Measurements from ENCODE around the gene IKZF5.
A peak's percentile ranks its signal among the peaks of the same experiment; 100 is the strongest.

IKZF5 gene

DNA sequence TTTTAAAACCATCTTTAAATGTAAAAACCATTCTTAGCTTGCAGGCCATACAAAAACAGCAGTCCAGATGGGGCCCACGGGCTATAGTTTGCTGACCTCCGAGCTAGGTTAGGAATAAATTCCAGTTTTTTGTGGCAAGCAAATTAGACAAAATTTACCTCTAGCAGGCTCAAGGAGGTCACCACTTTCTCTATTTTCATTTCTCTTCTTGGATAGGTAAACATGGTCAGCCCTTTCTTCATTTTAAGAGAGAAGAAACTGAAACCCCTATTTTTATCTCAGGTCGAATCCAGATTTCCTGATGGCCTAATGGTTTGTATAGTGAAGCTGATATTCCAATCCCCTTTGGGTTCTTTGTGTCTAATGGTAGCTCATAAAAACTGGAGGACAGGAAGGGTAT lies 10.7 kb downstream of the IKZF5 start:
- no peak overlapping the region for H3K4me2 ChIP-seq
- no peak overlapping the region for H3K27ac ChIP-seq
- peaks cover 6 to 66% (median 39%) of the 10 kb centered on the region in 11 experiments; a peak in 17 of 22 replicates for H4K20me1 ChIP-seq
- no peaks in the 10 kb centered on the region for H3K27me3 ChIP-seq
- no peak overlapping the region for H3K4me3 ChIP-seq
- peaks cover 49 to 87% (median 64%) of the 10 kb centered on the region in 11 experiments for H3K36me3 ChIP-seq
- H3K9ac ChIP-seq, result no peak overlapping the region
- no peaks in the 10 kb centered on the region for H3K9me3 ChIP-seq (replicated peaks in 1 of 11)
- H3K4me1 ChIP-seq, result peaks cover 0 to 19% (median 13%) of the 10 kb centered on the region in 10 experiments; a peak in 16 of 20 replicates
- no peak for TF ChIP-seq Cebpa-rat (IDR thresholded peaks at IDR 0.05)

GRCh38 chr10:122995936-122996335 lies 12.7 kb downstream of the IKZF5 start:
- Histone ChIP-seq H3K4me3 (no peak overlapping the region), H3K9ac (no peak overlapping the region), H4K20me1 (peaks cover 1 to 57% (median 29%) of the 10 kb centered on the region in 11 experiments; a peak in 17 of 22 replicates), H3K4me1 (peaks cover 0 to 32% (median 18%) of the 10 kb centered on the region in 10 experiments; a peak in 17 of 20 replicates), H3K4me2 (no peak overlapping the region), H3K9me3 (replicated peaks in 1 of 11) (no peaks in the 10 kb centered on the region), H3K27ac (no peak overlapping the region), H3K36me3 (peaks cover 46 to 84% (median 73%) of the 10 kb centered on the region in 11 experiments), H3K27me3 (no peaks in the 10 kb centered on the region)
- no peak for TF ChIP-seq Cebpa-rat (IDR thresholded peaks at IDR 0.05)

DNA sequence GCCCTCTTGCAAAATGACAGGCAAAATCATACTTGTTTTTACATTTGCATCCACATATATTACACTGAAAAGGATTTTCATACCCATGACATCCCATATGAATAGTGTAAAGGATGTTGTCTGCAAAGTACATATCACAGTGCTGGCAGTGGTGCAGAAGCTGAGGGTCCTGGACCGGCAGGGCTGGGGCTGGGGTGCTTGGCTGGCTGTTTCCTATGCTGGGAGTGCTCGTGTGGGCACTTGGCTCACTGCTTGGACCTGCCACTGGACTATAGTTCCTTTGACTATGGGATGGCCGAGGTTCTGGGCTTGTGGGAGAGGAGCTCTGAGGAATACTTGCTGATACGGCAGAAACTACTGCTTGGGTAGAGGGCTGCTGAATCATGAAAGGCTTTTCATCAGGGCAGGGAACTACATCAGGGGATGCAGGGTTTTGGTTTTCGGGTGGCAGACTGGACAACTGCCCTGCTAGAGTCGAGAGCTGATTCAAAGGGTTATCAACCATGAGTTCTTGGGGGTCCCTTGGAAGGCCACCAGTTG lies 14.7 kb downstream of the IKZF5 start:
- no peak overlapping the region for H3K4me2 ChIP-seq
- H3K4me3 ChIP-seq, result no peak overlapping the region
- no peaks in the 10 kb centered on the region for H3K27me3 ChIP-seq
- H3K9me3 ChIP-seq (replicated peaks in 1 of 11), result no peaks in the 10 kb centered on the region
- no peak overlapping the region for H3K27ac ChIP-seq
- no peak for TF ChIP-seq Cebpa-rat (IDR thresholded peaks at IDR 0.05)
- H3K4me1 ChIP-seq, result peaks cover 0 to 15% (median 3%) of the 10 kb centered on the region in 10 experiments; a peak in 10 of 20 replicates
- no peak overlapping the region for H3K9ac ChIP-seq
- H4K20me1 ChIP-seq, result peaks cover 0 to 39% (median 12%) of the 10 kb centered on the region in 11 experiments; a peak in 13 of 22 replicates
- H3K36me3 ChIP-seq, result peaks cover 51 to 91% (median 74%) of the 10 kb centered on the region in 11 experiments

- H3K27ac ChIP-seq, result no peak overlapping the region
- H3K9ac ChIP-seq, result no peak overlapping the region
- H3K36me3 ChIP-seq, result peaks cover 37 to 91% (median 73%) of the 10 kb centered on the region in 11 experiments
- no peak overlapping the region for H3K4me3 ChIP-seq
- no peaks in the 10 kb centered on the region for H3K9me3 ChIP-seq (replicated peaks in 1 of 11)
- peaks cover 0 to 14% (median 2%) of the 10 kb centered on the region in 10 experiments; a peak in 10 of 20 replicates for H3K4me1 ChIP-seq
- no peaks in the 10 kb centered on the region for H3K27me3 ChIP-seq
- H3K4me2 ChIP-seq, result peak overlapping the region in 1 of 11 experiments; percentile 3; a peak in 1 of 22 replicates
- TF ChIP-seq Cebpa-rat (IDR thresholded peaks at IDR 0.05), result no peak
- H4K20me1 ChIP-seq, result peaks cover 0 to 21% (median 2%) of the 10 kb centered on the region in 11 experiments; a peak in 9 of 22 replicates
Measured at GRCh38 chr10:122992031-122992585, 16.5 kb downstream of the IKZF5 start.

GRCh38 chr10:122990278-122990677 lies 18.3 kb downstream of the IKZF5 start:
- H3K36me3 ChIP-seq, result peaks cover 31 to 91% (median 64%) of the 10 kb centered on the region in 11 experiments
- no peak overlapping the region for H3K27ac ChIP-seq
- peaks cover 0 to 9% (median 0%) of the 10 kb centered on the region in 11 experiments; a peak in 6 of 22 replicates for H4K20me1 ChIP-seq
- H3K4me1 ChIP-seq, result peaks cover 0 to 14% (median 2%) of the 10 kb centered on the region in 10 experiments; a peak in 10 of 20 replicates
- no peaks in the 10 kb centered on the region for H3K9me3 ChIP-seq (replicated peaks in 1 of 11)
- H3K9ac ChIP-seq, result no peak overlapping the region
- TF ChIP-seq Cebpa-rat (IDR thresholded peaks at IDR 0.05), result no peak
- H3K27me3 ChIP-seq, result no peaks in the 10 kb centered on the region
- no peak overlapping the region for H3K4me2 ChIP-seq
- H3K4me3 ChIP-seq, result no peak overlapping the region

GRCh38 chr10:122988501-122988900 lies 20.1 kb downstream of the IKZF5 start:
- no peak overlapping the region for H3K27ac ChIP-seq
- no peak overlapping the region for H3K4me3 ChIP-seq
- H3K4me1 ChIP-seq, result peaks cover 0 to 14% (median 2%) of the 10 kb centered on the region in 10 experiments; a peak in 10 of 20 replicates
- no peak overlapping the region for H3K4me2 ChIP-seq
- no peaks in the 10 kb centered on the region for H3K9me3 ChIP-seq (replicated peaks in 1 of 11)
- H3K9ac ChIP-seq, result no peak overlapping the region
- H3K36me3 ChIP-seq, result peaks cover 24 to 91% (median 63%) of the 10 kb centered on the region in 11 experiments; a peak in 21 of 22 replicates
- TF ChIP-seq Cebpa-rat (IDR thresholded peaks at IDR 0.05), result no peak
- H4K20me1 ChIP-seq, result no peaks in the 10 kb centered on the region
- no peaks in the 10 kb centered on the region for H3K27me3 ChIP-seq

DNA sequence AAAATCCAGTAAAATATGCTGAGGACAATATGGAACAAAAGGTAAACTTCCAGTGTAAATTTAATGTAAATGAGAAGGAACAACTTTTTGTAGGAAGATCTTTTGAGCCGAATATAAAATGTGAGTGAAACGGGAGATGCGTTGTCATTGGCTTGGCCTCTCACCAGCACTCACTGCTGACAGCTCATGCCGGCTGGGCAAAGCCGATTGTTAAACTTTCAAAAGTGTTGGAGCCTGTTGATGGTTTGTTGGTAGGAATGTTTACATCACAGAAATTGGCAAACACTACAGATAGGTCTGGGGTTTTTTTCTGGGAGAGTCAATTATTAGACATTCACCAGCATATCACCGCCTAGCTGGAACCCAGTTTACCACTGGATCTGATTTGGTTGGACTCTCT lies 22.3 kb downstream of the IKZF5 start:
- no peak for TF ChIP-seq Cebpa-rat (IDR thresholded peaks at IDR 0.05)
- Histone ChIP-seq H3K27me3 (no peaks in the 10 kb centered on the region), H3K4me3 (no peak overlapping the region)

DNA sequence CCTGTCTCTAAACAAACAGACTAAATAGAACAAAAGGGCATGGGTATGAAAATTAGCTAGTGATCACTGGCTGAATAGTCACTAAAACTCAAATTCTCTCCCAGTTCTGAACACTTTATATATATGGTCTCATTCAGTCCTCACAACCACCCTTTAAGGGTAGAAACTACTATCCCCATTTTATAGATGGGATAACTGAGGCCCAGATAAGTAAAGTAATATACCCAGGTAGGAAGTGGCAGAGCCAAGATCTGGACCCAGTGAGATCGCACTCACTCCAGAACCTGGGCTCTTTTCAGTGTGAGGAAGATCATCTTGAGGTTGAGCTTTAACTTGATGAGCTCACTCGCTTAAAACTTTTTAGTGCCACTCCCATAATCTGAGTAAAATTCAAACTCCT lies 23.9 kb downstream of the IKZF5 start:
- TF ChIP-seq Cebpa-rat (IDR thresholded peaks at IDR 0.05), result no peak

More for the DNA sequence above, 22.3 kb downstream of the IKZF5 start:
- Histone ChIP-seq H3K9ac (no peak overlapping the region), H3K27ac (no peak overlapping the region), H3K4me1 (peaks cover 5 to 11% (median 7%) of the 10 kb centered on the region in 10 experiments), H3K36me3 (peaks cover 10 to 75% (median 56%) of the 10 kb centered on the region in 11 experiments; a peak in 21 of 22 replicates), H3K9me3 (replicated peaks in 1 of 11) (no peaks in the 10 kb centered on the region), H4K20me1 (no peaks in the 10 kb centered on the region), H3K4me2 (no peak overlapping the region)

DNA sequence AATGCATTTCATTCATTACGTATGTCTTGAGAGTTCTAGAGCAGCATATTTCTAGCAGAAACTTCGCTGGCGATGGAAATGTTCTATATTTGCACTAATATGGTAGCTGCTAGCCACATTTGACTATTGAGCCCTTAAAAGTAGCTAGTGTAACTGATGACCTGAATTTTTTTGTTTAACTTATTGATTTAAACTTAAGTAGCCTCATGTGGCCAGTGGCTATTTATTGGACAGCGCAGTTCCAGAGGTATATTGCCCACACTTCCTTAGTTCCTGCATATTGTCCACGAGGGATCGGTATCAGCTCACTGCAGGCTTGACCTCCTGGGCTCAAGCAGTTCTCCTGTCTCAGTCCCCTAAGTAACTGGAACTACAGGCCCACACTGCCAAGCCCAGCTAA lies 24.7 kb downstream of the IKZF5 start:
- Histone ChIP-seq H3K27me3 (no peaks in the 10 kb centered on the region), H3K4me3 (no peak overlapping the region), H3K27ac (no peak overlapping the region), H3K36me3 (peaks cover 9 to 58% (median 50%) of the 10 kb centered on the region in 11 experiments; a peak in 21 of 22 replicates), H4K20me1 (no peaks in the 10 kb centered on the region), H3K4me1 (peaks cover 18 to 26% (median 24%) of the 10 kb centered on the region in 10 experiments), H3K9me3 (replicated peaks in 1 of 11) (no peaks in the 10 kb centered on the region), H3K9ac (no peak overlapping the region), H3K4me2 (no peak overlapping the region)
- TF ChIP-seq Cebpa-rat (IDR thresholded peaks at IDR 0.05), result no peak

More for the DNA sequence above, 23.9 kb downstream of the IKZF5 start:
- Histone ChIP-seq H3K4me2 (no peak overlapping the region), H3K4me1 (peaks cover 14 to 19% (median 17%) of the 10 kb centered on the region in 10 experiments), H3K27ac (no peak overlapping the region), H3K27me3 (no peaks in the 10 kb centered on the region), H3K4me3 (no peak overlapping the region), H3K9me3 (replicated peaks in 1 of 11) (no peaks in the 10 kb centered on the region), H3K9ac (no peak overlapping the region), H4K20me1 (no peaks in the 10 kb centered on the region), H3K36me3 (peaks cover 9 to 62% (median 51%) of the 10 kb centered on the region in 11 experiments; a peak in 21 of 22 replicates)
